Measurements from ENCODE around the gene GMIP. TPM values are rescaled to one million over a fixed set of nuclear protein-coding genes. Genes with fewer than 3 reads are reported as not detected.
"Not testable (repeated sequence)": the region's sequence is repeated elsewhere in the genome, so short reads cannot be mapped to it uniquely, and the experiment has no call there.

The GMIP gene
- polyA plus RNA-seq, 1 donor = 4.5 TPM

GRCh38 chr19:19606686-19607085, 36.8 kb downstream of the GMIP start:
- not testable (repeated sequence) for DNase-seq

- DNase-seq = no peak
These were observed 37.4 kb downstream of the GMIP start for GRCh38 chr19:19606021-19606420.

GRCh38 chr19:19602713-19603324, 40.6 kb downstream of the GMIP start:
- DNase-seq = no peak

- no peak for DNase-seq
These were observed 41.2 kb downstream of the GMIP start for GRCh38 chr19:19602136-19602712.

GRCh38 chr19:19600793-19601330, 42.6 kb downstream of the GMIP start:
- DNase-seq = no peak

GRCh38 chr19:19598728-19599451, 44.6 kb downstream of the GMIP start:
- not testable (repeated sequence) for DNase-seq

- no peak for DNase-seq
These were observed 45.6 kb downstream of the GMIP start for GRCh38 chr19:19597809-19598306.

- DNase-seq = no peak
These were observed 48.2 kb downstream of the GMIP start for GRCh38 chr19:19595171-19595701.

GRCh38 chr19:19594381-19594780, 49.1 kb downstream of the GMIP start:
- DNase-seq = no peak

- DNase-seq = no peak
These were observed 50.8 kb downstream of the GMIP start for GRCh38 chr19:19592690-19593089.

GRCh38 chr19:19591133-19591825, 52.2 kb downstream of the GMIP start:
- peak; percentile 78 for DNase-seq

GRCh38 chr19:19588546-19588945, 54.9 kb downstream of the GMIP start:
- DNase-seq = no peak

GRCh38 chr19:19587771-19588170, 55.7 kb downstream of the GMIP start:
- DNase-seq = no peak

GRCh38 chr19:19584356-19584755, 59.1 kb downstream of the GMIP start:
- no peak for DNase-seq

- DNase-seq = no peak
These were observed 61.0 kb downstream of the GMIP start for GRCh38 chr19:19582471-19582870.

- no peak for DNase-seq
These were observed 62.1 kb downstream of the GMIP start for GRCh38 chr19:19581391-19581790.

- DNase-seq = no peak
These were observed 63.0 kb downstream of the GMIP start for GRCh38 chr19:19580418-19580817.

GRCh38 chr19:19579533-19580361, 63.7 kb downstream of the GMIP start:
- no peak for DNase-seq
